Activated CD4-positive, CD25-positive, alpha-beta regulatory T cell treated with anti-CD3 and anti-CD28 coated beads, Interleukin-2, amount 50 U/mL, for 72 hours (primary cell): ENCODE data around the gene NCAM2.
"Not testable (repeated sequence)": the region's sequence is repeated elsewhere in the genome, so short reads cannot be mapped to it uniquely, and the experiment has no call there.

Experiments used
- DNase-seq: peaks from one replicate; pipeline ENCODE4 v3.0.0; 2021

The NCAM2 gene

GRCh38 chr21:21111309-21111920 is 113.2 kb downstream of the NCAM2 start:
- no peak for DNase-seq

DNA sequence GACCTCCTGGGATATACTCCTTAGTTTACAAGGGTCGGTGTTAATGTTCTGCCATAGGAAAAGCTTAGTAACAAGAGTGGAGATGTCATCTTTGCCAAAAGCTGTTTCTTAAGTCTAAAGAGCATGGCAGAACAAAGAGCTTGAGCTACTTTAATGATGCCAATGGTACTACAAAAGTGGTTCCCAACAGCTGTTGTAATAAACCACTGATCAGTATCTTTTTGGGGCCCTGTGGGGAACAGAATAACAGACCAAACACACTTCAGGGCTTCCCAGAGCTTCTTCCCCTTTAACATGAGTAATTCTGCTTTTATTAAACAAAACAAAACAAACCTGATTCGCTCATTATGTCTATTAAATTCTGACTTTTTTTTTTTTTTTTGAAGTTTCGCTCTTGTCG is 116.3 kb downstream of the NCAM2 start:
- DNase-seq = no peak

DNA sequence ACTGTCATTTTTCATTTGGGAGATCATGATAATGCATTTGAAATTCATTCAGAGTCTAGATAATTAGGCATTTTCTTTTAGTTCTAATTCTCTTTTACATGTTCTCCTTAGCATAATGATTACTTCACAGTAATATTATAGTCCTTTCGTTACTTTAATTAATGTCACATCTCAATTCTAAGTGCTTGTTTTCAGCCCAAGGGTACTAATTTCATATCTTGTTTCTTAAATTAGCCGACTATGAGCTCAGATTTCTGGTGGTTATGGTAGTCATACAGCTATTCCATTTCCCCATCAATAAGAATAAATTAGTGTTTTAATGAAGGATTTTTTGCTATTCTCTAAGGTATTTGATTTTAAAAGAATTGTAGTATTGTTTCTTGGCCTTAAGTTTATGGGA is 120.9 kb downstream of the NCAM2 start:
- DNase-seq = no peak

DNA sequence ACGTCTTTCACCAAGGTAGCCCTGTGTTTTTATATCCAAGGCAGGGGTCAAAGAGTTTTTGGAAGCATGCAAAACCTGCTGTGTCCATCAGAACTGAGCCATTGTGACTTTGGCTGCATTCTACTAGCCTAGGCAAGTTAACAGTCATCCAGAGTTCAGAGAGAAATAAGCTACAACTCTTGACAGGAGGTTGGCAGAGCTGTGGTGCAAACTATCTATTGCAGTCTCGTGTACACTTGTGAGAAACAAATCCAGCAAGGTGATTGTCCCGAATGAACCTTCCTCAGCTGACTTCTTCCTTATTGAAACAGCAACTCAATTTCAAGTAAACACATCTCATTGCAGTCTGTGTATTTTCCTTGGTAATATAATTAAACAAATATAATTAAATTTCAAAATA is 124.5 kb downstream of the NCAM2 start:
- no peak for DNase-seq

DNA sequence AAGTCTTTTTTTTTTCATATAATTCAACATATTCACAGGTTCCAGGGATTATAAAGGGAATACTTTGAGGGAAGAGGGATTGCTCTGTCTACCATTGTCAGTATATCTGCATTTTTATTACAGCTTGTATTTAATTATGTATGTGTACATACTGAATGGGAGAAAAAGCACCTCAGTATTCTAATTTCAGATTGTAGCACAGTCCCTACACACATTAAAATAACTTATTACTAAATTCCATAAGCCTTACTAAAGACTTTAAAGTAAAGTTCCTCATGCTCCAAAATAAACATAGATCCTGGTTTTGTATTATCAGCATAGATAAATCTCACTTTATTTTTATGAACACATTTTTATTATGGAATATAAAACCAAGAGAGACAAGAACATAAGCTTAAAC is 134.2 kb downstream of the NCAM2 start:
- no peak for DNase-seq

DNA sequence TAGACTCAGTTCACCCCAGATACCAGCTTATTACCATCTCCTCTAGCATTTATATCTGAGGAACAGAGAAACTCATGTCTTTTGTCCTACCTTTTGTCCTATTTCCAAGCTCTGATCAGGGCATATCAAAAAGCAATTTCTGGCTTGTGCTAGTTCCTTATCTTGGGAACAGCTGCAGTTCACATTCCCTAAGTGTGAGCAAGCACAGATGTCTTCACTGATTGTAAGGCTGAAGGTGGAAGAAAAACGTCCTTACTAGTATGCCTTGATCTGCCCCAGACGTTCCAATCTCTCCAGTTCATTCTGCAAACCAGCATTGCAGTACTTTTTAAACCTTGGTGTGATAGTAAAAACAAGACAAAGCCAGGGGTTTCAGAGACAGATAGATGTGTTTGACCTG is 139.8 kb downstream of the NCAM2 start:
- DNase-seq = no peak

DNA sequence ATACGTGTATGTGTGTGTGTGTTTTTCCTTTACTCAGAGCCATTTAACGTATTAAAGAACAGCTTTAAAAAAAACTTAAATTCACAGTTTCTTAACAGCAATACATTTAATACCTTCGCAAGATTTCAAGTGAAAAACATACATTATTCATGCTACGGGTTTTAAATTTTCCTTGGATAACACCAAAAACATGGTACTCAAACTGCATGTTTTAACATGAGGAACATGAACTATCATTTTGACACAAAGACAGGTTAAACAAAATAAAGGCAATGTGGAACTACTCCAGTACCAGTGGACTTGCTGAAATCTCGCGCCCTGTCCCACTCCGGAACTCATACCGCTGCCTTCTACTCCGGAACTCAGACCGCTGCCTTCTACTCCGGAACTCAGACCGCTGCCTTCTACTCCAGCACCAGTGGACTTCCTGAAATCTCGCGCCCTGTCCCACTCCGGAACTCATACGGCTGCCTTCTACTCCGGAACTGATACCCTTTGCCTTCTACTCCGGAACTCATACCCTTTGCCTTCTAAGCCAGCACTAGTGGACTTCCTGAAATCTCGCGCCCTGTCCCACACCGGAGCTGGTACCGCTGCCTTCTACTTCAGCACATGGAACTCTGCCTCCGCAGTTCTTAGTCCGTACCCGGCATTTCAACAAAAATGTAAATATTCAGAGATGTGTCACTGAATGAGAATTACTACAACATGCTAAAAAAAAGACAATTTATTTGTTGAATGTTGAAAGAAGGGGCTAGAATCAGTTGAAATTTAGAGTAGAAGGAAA is 148.6 kb downstream of the NCAM2 start:
- DNase-seq = no peak

- no peak for DNase-seq
Measured at GRCh38 chr21:21147374-21147745, 149.2 kb downstream of the NCAM2 start.

GRCh38 chr21:21148009-21148408 is 149.8 kb downstream of the NCAM2 start:
- no peak for DNase-seq

DNA sequence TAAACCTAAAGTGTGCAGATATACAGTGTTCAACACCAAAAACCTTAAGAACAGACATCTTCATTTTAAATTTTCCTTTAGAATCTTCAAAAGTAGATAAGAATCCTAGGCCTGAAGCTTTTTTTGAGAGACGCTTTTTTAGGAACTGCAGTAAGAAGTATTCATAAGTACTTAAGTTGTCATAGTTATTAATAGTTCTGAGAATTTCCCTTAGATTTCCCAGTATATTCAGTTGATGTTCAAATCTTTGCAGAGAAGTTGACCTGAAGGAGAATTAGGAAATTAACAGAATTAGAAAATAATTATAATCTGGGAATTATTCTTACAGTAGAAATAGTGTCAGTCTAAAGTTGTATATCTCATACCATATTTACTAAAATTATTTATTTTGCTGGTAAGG is 150.3 kb downstream of the NCAM2 start:
- no peak for DNase-seq

- DNase-seq = not testable (repeated sequence)
Measured at GRCh38 chr21:21149445-21149844, 151.2 kb downstream of the NCAM2 start.

GRCh38 chr21:21151231-21151630 is 153.0 kb downstream of the NCAM2 start:
- no peak for DNase-seq

- no peak for DNase-seq
Measured at GRCh38 chr21:21156397-21156796, 158.2 kb downstream of the NCAM2 start.

- DNase-seq = no peak
Measured at GRCh38 chr21:21156957-21157356, 158.7 kb downstream of the NCAM2 start.

- no peak for DNase-seq
Measured at GRCh38 chr21:21158376-21158918, 160.2 kb downstream of the NCAM2 start.

- DNase-seq = no peak
Measured at GRCh38 chr21:21159253-21159899, 161.2 kb downstream of the NCAM2 start.

- DNase-seq = no peak
Measured at GRCh38 chr21:21162786-21163185, 164.6 kb downstream of the NCAM2 start.

DNA sequence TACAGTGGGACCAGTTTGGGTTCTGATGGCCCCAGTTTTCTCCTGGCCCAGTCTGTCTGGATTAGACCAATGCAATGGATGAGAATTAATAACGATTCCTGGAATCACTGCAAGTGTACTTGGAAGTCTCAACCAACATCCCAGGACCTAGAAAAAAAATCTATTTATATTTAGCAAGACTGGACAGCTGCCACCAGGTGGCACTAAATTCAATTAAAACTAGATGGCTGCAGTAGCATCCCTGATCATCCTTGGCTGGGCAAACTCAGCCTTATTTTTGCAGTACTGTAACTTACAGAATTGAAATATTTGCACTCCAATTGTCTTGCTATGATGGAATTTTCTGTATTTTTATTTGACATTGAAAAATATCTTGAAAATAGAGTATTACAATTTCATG is 165.7 kb downstream of the NCAM2 start:
- no peak for DNase-seq

DNA sequence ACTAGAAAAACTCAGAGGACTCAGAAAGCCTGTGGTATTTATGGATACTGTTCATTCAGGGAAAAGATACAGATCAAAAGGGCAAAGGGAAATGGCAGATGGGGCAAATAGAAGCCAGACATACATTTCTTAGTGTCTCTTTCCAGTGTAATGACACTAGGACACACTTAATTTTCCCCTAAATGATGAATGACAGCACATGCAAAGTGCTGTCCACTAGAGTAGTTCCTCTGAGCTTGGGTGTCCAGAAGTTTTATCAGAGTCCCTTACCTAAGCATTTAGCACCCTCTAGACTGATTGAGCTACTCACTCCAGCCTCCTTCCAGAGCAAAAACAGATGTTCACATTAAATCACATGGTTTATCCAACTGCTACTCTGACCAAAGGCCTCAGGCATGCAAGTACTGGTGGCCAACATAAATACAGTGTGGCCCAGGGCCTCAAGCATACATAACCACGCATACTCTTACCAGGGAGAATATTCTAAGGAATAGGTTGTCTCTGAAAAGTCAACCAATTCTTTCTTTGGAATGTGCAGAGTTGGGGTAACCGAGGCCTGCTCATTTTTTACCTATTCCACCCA is 166.9 kb downstream of the NCAM2 start:
- DNase-seq = no peak

GRCh38 chr21:21174676-21175075 is 176.5 kb downstream of the NCAM2 start:
- DNase-seq = no peak

DNA sequence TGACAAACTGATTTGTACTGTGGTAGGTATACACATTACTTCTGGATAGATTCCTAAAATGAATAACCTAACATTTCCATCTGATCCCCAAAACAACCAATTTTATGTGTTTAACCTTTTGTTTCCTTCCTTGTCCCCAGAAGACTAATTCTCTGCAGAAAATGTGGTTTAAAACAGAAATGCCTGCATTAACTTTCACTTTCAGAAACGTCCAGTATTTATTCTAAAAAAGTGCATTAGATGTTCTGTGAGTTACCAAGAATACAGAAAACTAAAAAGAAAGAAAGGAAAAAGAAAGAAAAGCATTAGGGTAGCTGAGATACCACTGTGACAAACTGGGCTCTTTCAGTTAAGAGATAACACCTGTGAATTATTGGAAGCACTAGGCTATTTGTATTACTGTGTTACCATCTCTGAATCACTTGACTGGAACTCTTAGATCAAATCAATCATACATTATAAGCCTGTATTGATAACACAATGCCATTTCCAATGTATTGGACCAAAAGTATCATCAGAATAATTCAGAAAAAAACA is 177.7 kb downstream of the NCAM2 start:
- no peak for DNase-seq

DNA sequence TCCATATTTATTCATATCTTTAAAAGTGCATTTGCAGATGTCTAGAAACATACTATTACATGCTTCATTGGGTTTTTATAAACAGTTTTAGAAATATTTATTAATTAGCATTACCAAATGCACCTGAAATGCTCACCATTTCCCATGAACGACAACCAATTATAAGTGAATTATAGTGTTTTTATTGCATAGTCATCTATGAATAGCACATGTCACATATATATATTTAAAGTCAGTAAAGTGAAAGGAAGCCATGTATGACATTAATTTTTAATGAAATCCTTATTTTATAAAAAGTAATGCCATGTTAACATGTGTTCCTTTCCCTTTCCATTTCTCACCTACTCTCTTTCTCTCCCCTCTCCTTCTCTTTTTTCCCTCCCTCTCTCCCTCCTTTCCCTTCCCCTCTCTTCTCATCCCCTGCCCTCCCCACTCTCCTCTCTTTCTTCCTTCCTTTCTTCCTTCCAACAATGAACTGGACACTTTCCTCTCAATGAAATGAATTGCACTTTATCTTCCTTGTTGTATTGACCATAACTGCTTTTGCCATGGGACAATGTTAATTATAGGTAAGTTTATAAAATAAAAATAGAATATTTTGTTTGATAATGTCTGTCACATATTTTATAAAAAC is 179.3 kb downstream of the NCAM2 start:
- DNase-seq = no peak
